ENCODE data around the gene MARVELD1.
"Not testable (repeated sequence)": the region's sequence is repeated elsewhere in the genome, so short reads cannot be mapped to it uniquely, and the experiment has no call there.

The MARVELD1 gene

GRCh38 chr10:97676770-97677581, 36.6 kb upstream of the MARVELD1 start:
- H3K27me3 ChIP-seq (ENCODE audit: insufficient read depth, insufficient read length), result no peaks in the 10 kb centered on the region
- TF ChIP-seq SUZ12 (IDR thresholded peaks at IDR 0.05; ENCODE audit: extremely low read depth, insufficient read depth, insufficient read length) (no peak), YY1 (IDR thresholded peaks at IDR 0.05; ENCODE audit: insufficient read depth, insufficient read length) (no peak), ZNF274 (IDR thresholded peaks at IDR 0.05; ENCODE audit: low read depth, low read length) (no peak)
- no peak for DNase-seq (ENCODE audit: low read depth, low spot score)
- H3K36me3 ChIP-seq (ENCODE audit: insufficient read depth, insufficient read length, low read length), result peaks cover 46% of the 10 kb centered on the region
- no peaks in the 10 kb centered on the region for H3K9me3 ChIP-seq (ENCODE audit: insufficient read depth, low read length)
- H3K4me3 ChIP-seq (ENCODE audit: insufficient read length, low read depth), result no peak overlapping the region
- no peak overlapping the region for H3K9ac ChIP-seq (ENCODE audit: insufficient read length, low read depth)
- peaks cover under 1% of the 10 kb centered on the region for H3K4me1 ChIP-seq (ENCODE audit: insufficient read depth, insufficient read length)

GRCh38 chr10:97679594-97679993, 33.9 kb upstream of the MARVELD1 start:
- no peaks in the 10 kb centered on the region for H3K27me3 ChIP-seq (ENCODE audit: insufficient read depth, insufficient read length)
- peaks cover 4% of the 10 kb centered on the region for H3K4me1 ChIP-seq (ENCODE audit: insufficient read depth, insufficient read length)
- TF ChIP-seq ZNF274 (IDR thresholded peaks at IDR 0.05; ENCODE audit: low read depth, low read length) (no peak), SUZ12 (IDR thresholded peaks at IDR 0.05; ENCODE audit: extremely low read depth, insufficient read depth, insufficient read length) (no peak), YY1 (IDR thresholded peaks at IDR 0.05; ENCODE audit: insufficient read depth, insufficient read length) (no peak)
- no peak for DNase-seq (ENCODE audit: low read depth, low spot score)
- H3K9me3 ChIP-seq (ENCODE audit: insufficient read depth, low read length), result no peaks in the 10 kb centered on the region
- H3K36me3 ChIP-seq (ENCODE audit: insufficient read depth, insufficient read length, low read length), result peaks cover 33% of the 10 kb centered on the region
- no peak overlapping the region for H3K4me3 ChIP-seq (ENCODE audit: insufficient read length, low read depth)
- H3K9ac ChIP-seq (ENCODE audit: insufficient read length, low read depth), result no peak overlapping the region

DNA sequence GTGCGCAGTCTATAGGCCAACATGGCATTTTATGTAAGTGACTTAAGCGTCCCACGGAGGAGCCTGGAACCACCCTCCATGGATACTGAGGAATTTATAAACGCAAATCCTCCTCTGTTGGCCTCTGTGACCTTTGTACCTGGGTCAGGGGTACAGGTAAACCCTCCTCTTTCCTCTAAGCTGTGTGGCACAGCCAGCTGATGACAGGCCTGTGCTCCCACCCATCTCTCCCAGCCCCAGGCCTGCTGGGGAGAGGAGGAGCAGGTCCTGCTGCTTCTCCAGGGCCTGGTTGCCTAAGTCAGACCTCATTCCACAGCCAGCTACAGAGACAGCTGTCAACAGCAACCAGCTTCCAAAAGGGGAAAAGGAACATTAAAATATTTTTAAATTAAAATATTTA, 31.5 kb upstream of the MARVELD1 start:
- no peak for DNase-seq (ENCODE audit: low read depth, low spot score)
- Histone ChIP-seq H3K4me1 (ENCODE audit: insufficient read depth, insufficient read length) (peaks cover 4% of the 10 kb centered on the region), H3K4me3 (ENCODE audit: insufficient read length, low read depth) (no peak overlapping the region), H3K9me3 (ENCODE audit: insufficient read depth, low read length) (no peaks in the 10 kb centered on the region), H3K27me3 (ENCODE audit: insufficient read depth, insufficient read length) (no peaks in the 10 kb centered on the region), H3K36me3 (ENCODE audit: insufficient read depth, insufficient read length, low read length) (peaks cover 11% of the 10 kb centered on the region), H3K9ac (ENCODE audit: insufficient read length, low read depth) (no peak overlapping the region)
- no peak for TF ChIP-seq YY1 (IDR thresholded peaks at IDR 0.05; ENCODE audit: insufficient read depth, insufficient read length)
- TF ChIP-seq SUZ12 (IDR thresholded peaks at IDR 0.05; ENCODE audit: extremely low read depth, insufficient read depth, insufficient read length), result no peak
- no peak for TF ChIP-seq ZNF274 (IDR thresholded peaks at IDR 0.05; ENCODE audit: low read depth, low read length)

DNA sequence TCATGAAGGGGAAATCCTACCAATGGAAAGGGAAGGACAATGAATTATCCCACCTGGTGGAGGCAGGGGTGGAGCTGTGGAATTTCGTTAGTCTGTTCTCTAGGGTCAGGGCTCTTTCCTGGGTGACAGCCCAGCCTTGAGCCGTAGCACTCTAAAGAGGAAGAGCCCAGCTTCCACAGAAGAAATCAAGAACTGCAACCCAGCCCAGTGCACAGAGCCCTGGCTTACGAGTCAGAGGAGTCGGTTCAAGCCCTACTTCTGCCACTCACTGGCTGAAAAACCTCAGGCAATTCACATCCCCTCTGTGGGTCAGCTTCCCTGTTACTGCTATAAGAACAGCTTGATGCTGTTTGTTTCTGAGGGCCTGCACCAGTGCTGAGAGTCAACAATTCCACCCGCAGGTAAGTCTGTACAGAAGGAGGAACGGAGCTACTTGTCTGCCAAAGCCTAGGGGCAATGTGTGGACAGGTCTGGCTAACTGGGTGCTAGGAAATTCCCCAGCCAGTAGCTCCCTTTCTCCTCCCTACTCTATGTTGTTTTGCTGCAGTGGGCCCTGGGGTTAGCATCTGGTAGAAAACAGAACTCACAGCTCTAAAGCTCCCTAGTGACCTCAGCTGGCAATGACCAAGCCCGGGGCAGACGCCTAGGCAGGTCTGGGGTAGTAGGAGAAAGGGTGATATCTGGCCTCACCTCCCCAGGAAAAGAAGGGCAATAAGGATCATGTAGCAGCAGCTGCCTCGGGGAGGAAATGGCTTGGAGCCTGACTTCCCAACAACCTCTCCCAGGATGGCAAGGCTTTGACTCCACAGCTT, 29.8 kb upstream of the MARVELD1 start:
- H3K27me3 ChIP-seq (ENCODE audit: insufficient read depth, insufficient read length), result no peaks in the 10 kb centered on the region
- no peaks in the 10 kb centered on the region for H3K36me3 ChIP-seq (ENCODE audit: insufficient read depth, insufficient read length, low read length)
- H3K4me3 ChIP-seq (ENCODE audit: insufficient read length, low read depth), result no peak overlapping the region
- DNase-seq (ENCODE audit: low read depth, low spot score), result no peak
- no peak for TF ChIP-seq ZNF274 (IDR thresholded peaks at IDR 0.05; ENCODE audit: low read depth, low read length)
- no peak for TF ChIP-seq YY1 (IDR thresholded peaks at IDR 0.05; ENCODE audit: insufficient read depth, insufficient read length)
- TF ChIP-seq SUZ12 (IDR thresholded peaks at IDR 0.05; ENCODE audit: extremely low read depth, insufficient read depth, insufficient read length), result no peak
- H3K4me1 ChIP-seq (ENCODE audit: insufficient read depth, insufficient read length), result peaks cover 4% of the 10 kb centered on the region
- peak overlapping the region; percentile 44 for H3K9ac ChIP-seq (ENCODE audit: insufficient read length, low read depth)
- no peaks in the 10 kb centered on the region for H3K9me3 ChIP-seq (ENCODE audit: insufficient read depth, low read length)

- H3K4me3 ChIP-seq (ENCODE audit: insufficient read length, low read depth), result not testable (repeated sequence)
These were observed 29.2 kb upstream of the MARVELD1 start for GRCh38 chr10:97684368-97684713.

DNA sequence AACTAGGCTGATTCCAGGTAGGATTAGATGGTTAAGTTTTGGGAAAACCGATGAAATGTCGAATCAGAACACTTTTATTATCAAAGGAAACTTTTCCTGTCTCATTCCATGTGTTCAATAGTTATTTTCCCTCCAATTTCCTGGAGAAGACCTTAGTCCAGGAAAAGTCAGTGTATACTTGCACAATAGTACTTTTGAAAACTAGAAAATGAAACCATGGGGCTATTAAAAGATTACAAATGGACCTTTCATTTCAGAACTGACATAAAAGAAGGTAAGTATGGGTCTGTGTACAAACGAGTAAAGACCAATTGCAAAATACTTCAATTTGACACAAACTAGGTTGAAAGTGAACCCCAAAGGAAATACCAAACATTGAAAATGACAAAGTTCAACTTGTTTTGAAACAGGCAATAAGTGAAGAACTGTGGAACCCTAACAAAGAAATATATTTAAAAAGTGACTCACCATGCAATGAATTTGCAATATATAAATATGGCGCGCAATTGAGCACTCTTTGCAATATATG, 28.6 kb upstream of the MARVELD1 start:
- DNase-seq (ENCODE audit: low read depth, low spot score), result no peak
- H3K36me3 ChIP-seq (ENCODE audit: insufficient read depth, insufficient read length, low read length), result no peaks in the 10 kb centered on the region
- TF ChIP-seq YY1 (IDR thresholded peaks at IDR 0.05; ENCODE audit: insufficient read depth, insufficient read length), result no peak
- TF ChIP-seq SUZ12 (IDR thresholded peaks at IDR 0.05; ENCODE audit: extremely low read depth, insufficient read depth, insufficient read length), result no peak
- TF ChIP-seq ZNF274 (IDR thresholded peaks at IDR 0.05; ENCODE audit: low read depth, low read length), result no peak
- H3K4me1 ChIP-seq (ENCODE audit: insufficient read depth, insufficient read length), result peaks cover 4% of the 10 kb centered on the region
- no peaks in the 10 kb centered on the region for H3K9me3 ChIP-seq (ENCODE audit: insufficient read depth, low read length)
- H3K9ac ChIP-seq (ENCODE audit: insufficient read length, low read depth), result no peak overlapping the region
- H3K4me3 ChIP-seq (ENCODE audit: insufficient read length, low read depth), result no peak overlapping the region
- H3K27me3 ChIP-seq (ENCODE audit: insufficient read depth, insufficient read length), result no peaks in the 10 kb centered on the region

More at GRCh38 chr10:97684368-97684713, 29.2 kb upstream of the MARVELD1 start:
- H3K4me1 ChIP-seq (ENCODE audit: insufficient read depth, insufficient read length); H3K9ac ChIP-seq (ENCODE audit: insufficient read length, low read depth); H3K27me3 ChIP-seq (ENCODE audit: insufficient read depth, insufficient read length); DNase-seq (ENCODE audit: low read depth, low spot score); H3K9me3 ChIP-seq (ENCODE audit: insufficient read depth, low read length); H3K36me3 ChIP-seq (ENCODE audit: insufficient read depth, insufficient read length, low read length): not testable (repeated sequence)

DNA sequence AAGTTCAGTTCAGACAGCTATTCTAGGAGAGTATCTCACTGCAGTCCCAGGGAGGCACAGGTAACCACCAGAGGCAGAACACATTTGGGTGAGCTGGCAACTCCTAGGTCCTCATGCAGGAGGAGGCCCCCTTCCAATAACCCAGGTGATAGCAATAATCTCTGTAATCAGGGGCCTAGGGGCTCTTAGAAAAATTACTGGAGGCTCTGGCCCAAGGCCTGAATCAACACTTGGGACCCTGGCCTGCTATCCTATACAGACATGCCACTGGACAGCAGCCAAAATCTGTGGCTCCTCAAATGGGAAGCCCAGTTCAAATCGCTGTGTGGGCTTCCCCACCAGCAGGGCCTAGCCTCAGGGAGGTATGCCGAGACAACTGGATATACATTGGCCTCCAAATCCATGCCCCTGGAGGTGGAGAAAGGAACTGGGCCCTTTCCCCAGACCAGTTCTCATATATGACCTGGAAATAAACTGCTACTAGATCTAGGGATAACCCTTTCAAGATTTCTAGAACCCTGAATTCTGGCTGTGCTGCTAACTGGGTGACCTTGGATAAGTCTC, 28.1 kb upstream of the MARVELD1 start:
- no peak for DNase-seq (ENCODE audit: low read depth, low spot score)
- TF ChIP-seq SUZ12 (IDR thresholded peaks at IDR 0.05; ENCODE audit: extremely low read depth, insufficient read depth, insufficient read length), result no peak
- Histone ChIP-seq H3K9me3 (ENCODE audit: insufficient read depth, low read length) (no peaks in the 10 kb centered on the region), H3K9ac (ENCODE audit: insufficient read length, low read depth) (peak overlapping the region; percentile 7), H3K4me1 (ENCODE audit: insufficient read depth, insufficient read length) (peaks cover 4% of the 10 kb centered on the region), H3K36me3 (ENCODE audit: insufficient read depth, insufficient read length, low read length) (no peaks in the 10 kb centered on the region), H3K27me3 (ENCODE audit: insufficient read depth, insufficient read length) (no peaks in the 10 kb centered on the region), H3K4me3 (ENCODE audit: insufficient read length, low read depth) (peak overlapping the region; percentile 15)
